Renal pelvis (tissue), 4 donors: Measurements from ENCODE around the gene ZNF524. TPM values are rescaled to one million over a fixed set of nuclear protein-coding genes. Genes with fewer than 3 reads are reported as not detected.
A peak's percentile ranks its signal among the peaks of the same experiment; 100 is the strongest.

Source experiments
- DNase-seq: peaks from one replicate; pipeline ENCODE4 v3.0.0-alpha.2; 2013
- polyA plus RNA-seq, 3 donors: library from polyadenylated mRNA; unstranded; fragments of 120-200 nt; gene quantifications; one replicate each; pipeline ENCODE4 v1.2.1, GENCODE V29; 2013; ENCODE audit not compliant: insufficient read length in 3 of 3

Gene ZNF524
- polyA plus RNA-seq, 3 donors, result 10.5 to 13.2 (median 12.4) TPM

- DNase-seq, result no peak
Observed at GRCh38 chr19:55614711-55615542, 14.8 kb downstream of the ZNF524 start.

GRCh38 chr19:55615543-55616394 lies 15.7 kb downstream of the ZNF524 start:
- DNase-seq, result no peak

- DNase-seq, result no peak
Observed at GRCh38 chr19:55616395-55616875, 16.3 kb downstream of the ZNF524 start.

GRCh38 chr19:55617426-55617825 lies 17.3 kb downstream of the ZNF524 start:
- DNase-seq, result no peak

- DNase-seq, result no peak
Observed at GRCh38 chr19:55618426-55618825, 18.3 kb downstream of the ZNF524 start.

- no peak for DNase-seq
Observed at GRCh38 chr19:55619286-55619685, 19.2 kb downstream of the ZNF524 start.

GRCh38 chr19:55620410-55621204 lies 20.5 kb downstream of the ZNF524 start:
- DNase-seq, result no peak

- no peak for DNase-seq
Observed at GRCh38 chr19:55621205-55621672, 21.2 kb downstream of the ZNF524 start.

- DNase-seq, result no peak
Observed at GRCh38 chr19:55621673-55622231, 21.7 kb downstream of the ZNF524 start.

- DNase-seq, result no peak
Observed at GRCh38 chr19:55622242-55622969, 22.3 kb downstream of the ZNF524 start.

GRCh38 chr19:55623130-55623529 lies 23.0 kb downstream of the ZNF524 start:
- DNase-seq, result no peak

GRCh38 chr19:55623561-55623960 lies 23.5 kb downstream of the ZNF524 start:
- no peak for DNase-seq

GRCh38 chr19:55624109-55625003 lies 24.3 kb downstream of the ZNF524 start, which contains the start of gene ZNF784:
TSS of gene ZNF784 (minus strand) at chr19:55624566. CDS start at chr19:55624561, 5 bp downstream.
- peak; percentile 92 for DNase-seq

- DNase-seq, result no peak
Observed at GRCh38 chr19:55625004-55625326, 24.9 kb downstream of the ZNF524 start.

- no peak for DNase-seq
Observed at GRCh38 chr19:55626350-55626749, 26.3 kb downstream of the ZNF524 start.

- peak; percentile 92 for DNase-seq
Observed at GRCh38 chr19:55632463-55632834, 32.4 kb downstream of the ZNF524 start.

GRCh38 chr19:55633861-55634260 lies 33.8 kb downstream of the ZNF524 start:
- DNase-seq, result no peak

- no peak for DNase-seq
Observed at GRCh38 chr19:55635334-55635717, 35.2 kb downstream of the ZNF524 start.

GRCh38 chr19:55635856-55636440 lies 35.9 kb downstream of the ZNF524 start:
- DNase-seq, result no peak
